Sigmoid colon (tissue), 7 donors: ENCODE data around the gene OR10A7. TPM values are rescaled to one million over a fixed set of nuclear protein-coding genes. Genes with fewer than 3 reads are reported as not detected.
"Not testable (repeated sequence)": the region's sequence is repeated elsewhere in the genome, so short reads cannot be mapped to it uniquely, and the experiment has no call there.

ENCODE experiments used
- DNase-seq: peaks from one replicate; pipeline ENCODE4 v3.0.0-alpha.2; 2019
- H3K27ac ChIP-seq, 4 donors: fragments of 200-600 bp; sonication (generic); one replicate each; pipeline ENCODE4 v1.5.1; 2016 to 2019; ENCODE audit warnings: mild to moderate bottlenecking in 1 of 4
- H3K27me3 ChIP-seq, 3 donors: fragments of 200-600 bp; sonication (generic); one replicate each; pipeline ENCODE4 v1.5.1; 2019; ENCODE audit warnings: mild to moderate bottlenecking in 1 of 3
- H3K36me3 ChIP-seq, 4 donors: fragments of 200-600 bp; sonication (generic); one replicate each; pipeline ENCODE4 v1.5.1; 2016 to 2019
- H3K4me1 ChIP-seq, 4 donors: fragments of 200-600 bp; sonication (generic); one replicate each; pipeline ENCODE4 v1.5.1; 2017 to 2019
- H3K4me3 ChIP-seq, 4 donors: fragments of 200-600 bp; sonication (generic); one replicate each; pipeline ENCODE4 v1.5.1; 2017 to 2019; ENCODE audit warnings: mild to moderate bottlenecking in 2 of 4, moderate library complexity in 1 of 4
- H3K9me3 ChIP-seq, 4 donors: fragments of 200-600 bp in 3 of 4; sonication (generic) in 3 of 4; one replicate each; pipeline versions ENCODE4 v1.5.1 to v1.6.1; 2013 to 2019
- CTCF ChIP-seq, 4 experiments: fragments of 450-650 bp in 3 of 4; fragments of 200-600 bp in 1 of 4; IDR thresholded peaks; one replicate each; pipeline ENCODE4 v1.5.1; 2016 to 2019; ENCODE audit warnings: antibody characterized with exemption in 4 of 4, mild to moderate bottlenecking in 3 of 4, moderate library complexity in 2 of 4
- EP300 ChIP-seq, 4 donors: sonication (generic); formaldehyde crosslinking; IDR thresholded peaks; one replicate each; pipeline ENCODE4 v1.6.1; 2017; ENCODE audit warnings: antibody characterized with exemption in 4 of 4
- POLR2A ChIP-seq, 2 donors: fragments of 450-650 bp; IDR thresholded peaks; one replicate each; pipeline ENCODE4 v1.6.1; 2016; ENCODE audit warnings: antibody characterized with exemption in 2 of 2, mild to moderate bottlenecking in 2 of 2, moderate library complexity in 2 of 2
- POLR2AphosphoS5 ChIP-seq, 4 donors: sonication (generic); formaldehyde crosslinking; IDR thresholded peaks; one replicate each; pipeline ENCODE4 v1.6.1; 2017; ENCODE audit warnings: antibody characterized with exemption in 4 of 4
- WGBS, 2 donors: extraction: QIAGEN DNeasy Blood & Tissue Kit; methylation state at CpG; one replicate each; pipeline ENCODE4 v1.1.7; 2013; 5-methylcytosine and 5-hydroxymethylcytosine counted together
- intact Hi-C: fragments of 100-400 bp; cut with DNase I; formaldehyde crosslinking; loops from one replicate; pipeline ENCODE4 v1.15.1; 2023
- polyA plus RNA-seq, 3 donors: library from polyadenylated mRNA; stranded (reverse); fragments of 200-250 nt; gene quantifications; one replicate each; pipeline ENCODE4 v1.2.3, GENCODE V29; 2013
- total RNA-seq, 4 donors: library from RNA; depleted of rRNA; stranded (reverse); fragments of >200 nt; gene quantifications; one replicate each; pipeline ENCODE4 v1.1.0, GENCODE V29; 2016
- donor health status: healthy with polysubstance abuse.
- donor health status: Bipolar disorder and iron deficiency.
- donor health status: healthy.

Gene OR10A7
- not detected for total RNA-seq
- polyA plus RNA-seq: not detected

- WGBS, 2 donors: 83 to 93% methylated on average over 2 of the region's 2 CpGs
- intact Hi-C loops: no loop called here
Observed at GRCh38 chr12:55220725-55221124, at the start of gene OR10A7. Gene OR10A7, plus strand, starts transcription at chr12:55221025. Its CDS starts 0 bp downstream, at chr12:55221025.

GRCh38 chr12:55171445-55171844 is 49.4 kb upstream of the OR10A7 start:
- TF ChIP-seq POLR2A (IDR thresholded peaks at IDR 0.05): no peak
- no peak for TF ChIP-seq EP300 (IDR thresholded peaks at IDR 0.05)
- TF ChIP-seq CTCF (IDR thresholded peaks at IDR 0.05): no peak
- no peak for TF ChIP-seq POLR2AphosphoS5 (IDR thresholded peaks at IDR 0.05)
- H3K27me3 ChIP-seq: no peaks in the 10 kb centered on the region
- H3K4me3 ChIP-seq: no peak overlapping the region
- no peak for DNase-seq
- 74 to 89% methylated on average over 2 of the region's 2 CpGs for WGBS, 2 donors
- no peaks in the 10 kb centered on the region for H3K4me1 ChIP-seq
- no peak overlapping the region for H3K27ac ChIP-seq
- intact Hi-C loops: no loop called here
- no peaks in the 10 kb centered on the region for H3K36me3 ChIP-seq
- no peaks in the 10 kb centered on the region for H3K9me3 ChIP-seq

More at GRCh38 chr12:55220725-55221124, at the start of gene OR10A7:
- Histone ChIP-seq H3K36me3 (no peaks in the 10 kb centered on the region), H3K27me3 (no peaks in the 10 kb centered on the region), H3K4me3 (no peak within 1 kb of the TSS), H3K27ac (no peak within 1 kb of the TSS), H3K9me3 (no peaks in the 10 kb centered on the region), H3K4me1 (no peaks in the 10 kb centered on the region)
- TF ChIP-seq CTCF (IDR thresholded peaks at IDR 0.05) (no peak), EP300 (IDR thresholded peaks at IDR 0.05) (no peak), POLR2A (IDR thresholded peaks at IDR 0.05) (no peak), POLR2AphosphoS5 (IDR thresholded peaks at IDR 0.05) (no peak)
- no peak for DNase-seq

- H3K27ac ChIP-seq, DNase-seq, H3K9me3 ChIP-seq, H3K4me1 ChIP-seq, H3K36me3 ChIP-seq, H3K27me3 ChIP-seq, intact Hi-C loops, H3K4me3 ChIP-seq: not testable (repeated sequence)
- 63 to 73% methylated on average over 2 of the region's 2 CpGs for WGBS, 2 donors
Observed at GRCh38 chr12:55171846-55172245, 49.0 kb upstream of the OR10A7 start.

GRCh38 chr12:55172686-55173085 is 48.1 kb upstream of the OR10A7 start:
- no peaks in the 10 kb centered on the region for H3K36me3 ChIP-seq
- TF ChIP-seq CTCF (IDR thresholded peaks at IDR 0.05): no peak
- no peaks in the 10 kb centered on the region for H3K27me3 ChIP-seq
- no peaks in the 10 kb centered on the region for H3K4me1 ChIP-seq
- WGBS, 2 donors: 18 to 46% methylated on average over 1 of the region's 1 CpG
- H3K4me3 ChIP-seq: no peak overlapping the region
- H3K9me3 ChIP-seq: no peaks in the 10 kb centered on the region
- H3K27ac ChIP-seq: no peak overlapping the region
- intact Hi-C loops: no loop called here
- no peak for DNase-seq

GRCh38 chr12:55173456-55173855 is 47.4 kb upstream of the OR10A7 start:
- no peaks in the 10 kb centered on the region for H3K27me3 ChIP-seq
- H3K27ac ChIP-seq: no peak overlapping the region
- H3K4me1 ChIP-seq: no peaks in the 10 kb centered on the region
- no peak for TF ChIP-seq POLR2AphosphoS5 (IDR thresholded peaks at IDR 0.05)
- TF ChIP-seq POLR2A (IDR thresholded peaks at IDR 0.05): no peak
- no peak for TF ChIP-seq CTCF (IDR thresholded peaks at IDR 0.05)
- no peak for TF ChIP-seq EP300 (IDR thresholded peaks at IDR 0.05)
- intact Hi-C loops: no loop called here
- no peaks in the 10 kb centered on the region for H3K9me3 ChIP-seq
- no peak overlapping the region for H3K4me3 ChIP-seq
- H3K36me3 ChIP-seq: no peaks in the 10 kb centered on the region
- DNase-seq: no peak
- WGBS, 2 donors: 86 to 87% methylated on average over 2 of the region's 2 CpGs
